Effector memory CD4-positive, alpha-beta T cell (primary cell): Measurements from ENCODE around the gene COQ6.
"Not testable (repeated sequence)": the region's sequence is repeated elsewhere in the genome, so short reads cannot be mapped to it uniquely, and the experiment has no call there.

Experiments used
- DNase-seq, 3 donors: peaks; one replicate each; pipeline ENCODE4 v3.0.0-alpha.2; 2020
- H3K27ac ChIP-seq: 2 replicates; pipeline ENCODE4 v1.7.0; 2013; ENCODE audit warnings: mild to moderate bottlenecking, low read length, moderate library complexity; ENCODE audit not compliant: insufficient read depth, poor library complexity, severe bottlenecking
- H3K27me3 ChIP-seq: replicated peaks from 2 replicates; pipeline ENCODE4 v1.7.0; 2013; ENCODE audit warnings: mild to moderate bottlenecking, low read length; ENCODE audit not compliant: insufficient read depth, control insufficient read depth, poor library complexity, severe bottlenecking
- H3K36me3 ChIP-seq: 2 replicates; pipeline ENCODE4 v1.7.0; 2013; ENCODE audit warnings: mild to moderate bottlenecking, low read length, moderate library complexity; ENCODE audit not compliant: control insufficient read depth, insufficient read depth
- H3K4me1 ChIP-seq: 2 replicates; pipeline ENCODE4 v1.7.0; 2013; ENCODE audit warnings: low read length, mild to moderate bottlenecking; ENCODE audit not compliant: control insufficient read depth, insufficient read depth, poor library complexity, severe bottlenecking
- H3K4me3 ChIP-seq: 2 replicates; pipeline ENCODE4 v1.7.0; 2013; ENCODE audit warnings: low read length, low read depth, mild to moderate bottlenecking; ENCODE audit not compliant: insufficient read depth, poor library complexity, severe bottlenecking
- H3K9me3 ChIP-seq: 2 replicates; pipeline ENCODE4 v1.7.0; 2013; ENCODE audit warnings: mild to moderate bottlenecking, low read length, moderate library complexity; ENCODE audit not compliant: control insufficient read depth

COQ6 gene

DNA sequence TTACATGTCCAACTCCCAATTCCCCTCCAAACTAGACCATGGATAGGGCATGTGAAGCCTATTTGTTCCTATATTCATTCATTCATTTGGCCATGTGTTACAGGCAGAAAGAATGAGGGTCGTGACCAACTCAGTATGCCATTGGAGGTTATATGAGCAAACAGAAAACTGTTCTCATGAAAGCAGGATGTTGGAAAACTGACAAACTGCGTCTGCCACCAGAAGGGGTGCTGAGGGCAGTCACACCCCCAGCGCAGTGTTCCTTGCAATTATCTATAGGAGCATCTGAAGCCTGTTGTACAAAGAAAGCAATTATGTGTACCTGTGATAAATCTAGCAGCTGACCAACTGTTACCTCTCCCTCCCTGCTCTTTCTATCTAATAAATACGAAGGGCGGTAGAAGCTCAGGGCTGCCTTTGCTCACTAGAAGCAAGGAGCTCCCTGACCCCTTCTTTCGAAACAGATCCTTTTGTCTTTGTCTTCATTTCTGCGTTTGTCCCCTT, 47.9 kb downstream of the COQ6 start:
- Histone ChIP-seq H3K4me3 (no peak overlapping the region), H3K27me3 (no peaks in the 10 kb centered on the region), H3K27ac (no peak overlapping the region), H3K36me3 (no peaks in the 10 kb centered on the region), H3K4me1 (no peaks in the 10 kb centered on the region), H3K9me3 (no peaks in the 10 kb centered on the region)
- no peak for DNase-seq

DNA sequence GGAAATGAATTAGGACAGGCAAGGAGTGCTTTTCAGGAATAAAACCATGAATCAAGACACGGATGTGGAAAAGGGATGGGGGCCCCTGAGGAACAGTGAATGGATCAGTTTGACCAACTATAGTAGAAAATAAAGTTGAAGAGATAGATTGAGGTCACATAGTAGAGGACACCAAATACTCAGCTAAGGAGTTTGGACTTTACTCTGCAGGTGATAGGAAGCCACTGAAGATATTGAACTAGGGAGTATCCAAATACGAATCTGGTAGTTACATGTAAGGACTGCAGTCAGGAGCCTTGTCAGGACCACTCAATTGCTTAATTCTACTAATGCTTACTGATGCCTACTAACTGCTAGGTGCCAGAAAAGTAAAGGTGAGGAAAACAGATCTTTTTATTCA, 48.6 kb downstream of the COQ6 start:
- H3K9me3 ChIP-seq: no peaks in the 10 kb centered on the region
- no peaks in the 10 kb centered on the region for H3K4me1 ChIP-seq
- H3K27me3 ChIP-seq: no peaks in the 10 kb centered on the region
- H3K27ac ChIP-seq: no peak overlapping the region
- DNase-seq: no peak
- H3K36me3 ChIP-seq: no peaks in the 10 kb centered on the region
- H3K4me3 ChIP-seq: no peak overlapping the region

- not testable (repeated sequence) for H3K27ac ChIP-seq, DNase-seq, H3K36me3 ChIP-seq, H3K27me3 ChIP-seq, H3K9me3 ChIP-seq, H3K4me1 ChIP-seq, H3K4me3 ChIP-seq
These were observed 55.6 kb downstream of the COQ6 start for GRCh38 chr14:74005664-74006063.

GRCh38 chr14:74008843-74009499, 58.9 kb downstream of the COQ6 start:
- H3K27me3 ChIP-seq: no peaks in the 10 kb centered on the region
- H3K27ac ChIP-seq: no peak overlapping the region
- no peak overlapping the region for H3K4me3 ChIP-seq
- no peak for DNase-seq
- H3K36me3 ChIP-seq: no peaks in the 10 kb centered on the region
- no peaks in the 10 kb centered on the region for H3K9me3 ChIP-seq
- no peaks in the 10 kb centered on the region for H3K4me1 ChIP-seq
